Measurements from ENCODE around the gene PXK.

- TF ChIP-seq TAF1 (conservative IDR thresholded peaks at IDR 0.05) (no peak), RAD21 (IDR thresholded peaks at IDR 0.05) (no peak), ATF3 (IDR thresholded peaks at IDR 0.05) (no peak), CTCF (IDR thresholded peaks at IDR 0.05; ENCODE audit: low read depth, low read length, missing input control) (no peak), RXRA (IDR thresholded peaks at IDR 0.05) (no peak), MAX (IDR thresholded peaks at IDR 0.05) (no peak)
These were observed 19.2 kb downstream of the PXK start for GRCh38 chr3:58351920-58352319.
